Endothelial cell (in vitro differentiated cells): ENCODE measurements around the gene CGA. TPM values are rescaled to one million over a fixed set of nuclear protein-coding genes. Genes with fewer than 3 reads are reported as not detected.

Source experiments
- DNase-seq: peaks from one replicate; pipeline ENCODE4 v3.0.0; 2021; ENCODE audit warnings: low spot score
- H3K27ac Mint-ChIP-seq: one replicate; pipeline ENCODE4 v1.8.0; 2021; ENCODE audit warnings: mixed read lengths, inconsistent platforms; ENCODE audit not compliant: unreplicated experiment
- H3K27me3 Mint-ChIP-seq: one replicate; pipeline ENCODE4 v1.8.0; 2021; ENCODE audit warnings: mild to moderate bottlenecking, moderate library complexity, mixed read lengths, inconsistent platforms; ENCODE audit not compliant: unreplicated experiment
- H3K36me3 Mint-ChIP-seq: one replicate; pipeline ENCODE4 v1.8.0; 2021; ENCODE audit warnings: mild to moderate bottlenecking, low read depth, mixed read lengths, inconsistent platforms; ENCODE audit not compliant: unreplicated experiment
- H3K4me1 Mint-ChIP-seq: one replicate; pipeline ENCODE4 v1.8.0; 2021; ENCODE audit warnings: mild to moderate bottlenecking, mixed read lengths, inconsistent platforms; ENCODE audit not compliant: unreplicated experiment
- H3K4me3 Mint-ChIP-seq: one replicate; pipeline ENCODE4 v1.8.0; 2021; ENCODE audit warnings: mild to moderate bottlenecking, mixed read lengths, inconsistent platforms; ENCODE audit not compliant: unreplicated experiment
- H3K9me3 Mint-ChIP-seq: one replicate; pipeline ENCODE4 v1.8.0; 2021; ENCODE audit warnings: mixed read lengths, inconsistent platforms; ENCODE audit not compliant: unreplicated experiment
- total RNA-seq: library from RNA; stranded (reverse); fragmentation: NEBNext Ultra II Directional; extraction: Animal tissue kit (Norgen Biotek cat#: 25700); gene quantifications from one replicate; pipeline ENCODE4 v1.2.1, GENCODE V29; 2021; ENCODE audit not compliant: unreplicated experiment
- TF ChIP-seq, protein P1 (sequence below): fragments of 200-600 bp; sonication (generic); IDR thresholded peaks from one replicate; pipeline ENCODE4 v1.5.0; 2021; ENCODE audit warnings: antibody characterized with exemption; ENCODE audit not compliant: unreplicated experiment

Gene CGA
- total RNA-seq, 1 donor from 2014 or later = not detected

DNA sequence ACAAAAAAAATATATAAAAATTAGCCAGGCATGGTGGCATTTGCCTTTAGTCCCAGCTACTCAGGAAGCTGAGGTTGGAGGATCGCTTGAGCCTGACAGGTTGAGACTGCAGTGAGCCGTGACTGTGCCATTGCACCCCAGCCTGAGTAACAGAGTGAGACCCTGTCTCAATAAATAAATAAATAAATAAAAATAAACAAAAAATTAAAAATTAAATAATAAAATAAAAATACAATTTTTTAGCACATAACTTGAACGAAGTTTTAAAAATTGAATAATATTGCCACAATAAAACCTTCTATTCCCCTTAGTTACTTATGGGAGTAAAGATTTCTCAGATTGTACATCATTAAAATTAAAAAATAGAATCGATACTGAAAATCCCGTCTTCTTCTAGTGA, 29.2 kb upstream of the CGA start:
- Mint-ChIP-seq H3K27me3 (no peaks in the 10 kb centered on the region), H3K4me1 (no peaks in the 10 kb centered on the region), H3K4me3 (no peak overlapping the region), H3K9me3 (no peaks in the 10 kb centered on the region), H3K36me3 (no peaks in the 10 kb centered on the region), H3K27ac (no peak overlapping the region)
- no peak for DNase-seq
- TF ChIP-seq, protein P1, sequence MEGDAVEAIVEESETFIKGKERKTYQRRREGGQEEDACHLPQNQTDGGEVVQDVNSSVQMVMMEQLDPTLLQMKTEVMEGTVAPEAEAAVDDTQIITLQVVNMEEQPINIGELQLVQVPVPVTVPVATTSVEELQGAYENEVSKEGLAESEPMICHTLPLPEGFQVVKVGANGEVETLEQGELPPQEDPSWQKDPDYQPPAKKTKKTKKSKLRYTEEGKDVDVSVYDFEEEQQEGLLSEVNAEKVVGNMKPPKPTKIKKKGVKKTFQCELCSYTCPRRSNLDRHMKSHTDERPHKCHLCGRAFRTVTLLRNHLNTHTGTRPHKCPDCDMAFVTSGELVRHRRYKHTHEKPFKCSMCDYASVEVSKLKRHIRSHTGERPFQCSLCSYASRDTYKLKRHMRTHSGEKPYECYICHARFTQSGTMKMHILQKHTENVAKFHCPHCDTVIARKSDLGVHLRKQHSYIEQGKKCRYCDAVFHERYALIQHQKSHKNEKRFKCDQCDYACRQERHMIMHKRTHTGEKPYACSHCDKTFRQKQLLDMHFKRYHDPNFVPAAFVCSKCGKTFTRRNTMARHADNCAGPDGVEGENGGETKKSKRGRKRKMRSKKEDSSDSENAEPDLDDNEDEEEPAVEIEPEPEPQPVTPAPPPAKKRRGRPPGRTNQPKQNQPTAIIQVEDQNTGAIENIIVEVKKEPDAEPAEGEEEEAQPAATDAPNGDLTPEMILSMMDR = no peak

DNA sequence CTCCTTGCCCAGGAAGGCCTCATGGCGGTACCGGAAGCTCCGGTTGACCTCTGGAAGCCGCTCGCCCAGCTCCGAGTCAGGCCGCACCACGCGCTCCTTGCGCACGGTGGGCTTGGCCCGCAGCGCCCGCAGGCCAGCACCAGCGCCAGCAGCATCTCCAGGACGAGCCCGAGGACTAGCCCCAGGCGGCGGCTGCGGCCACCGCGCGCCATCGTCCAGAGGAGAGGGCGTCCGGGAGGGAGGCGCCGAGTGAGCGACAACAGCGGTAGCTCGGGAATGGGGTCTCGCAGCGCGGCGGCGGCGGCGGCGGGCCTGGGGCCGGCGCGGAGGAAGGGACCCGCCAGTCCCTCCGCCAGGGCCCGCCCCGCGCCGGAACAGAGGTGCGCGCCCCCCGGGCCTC, 27.6 kb upstream of the CGA start:
- no peaks in the 10 kb centered on the region for H3K27me3 Mint-ChIP-seq
- no peak overlapping the region for H3K27ac Mint-ChIP-seq
- H3K9me3 Mint-ChIP-seq = no peaks in the 10 kb centered on the region
- H3K36me3 Mint-ChIP-seq = no peaks in the 10 kb centered on the region
- TF ChIP-seq, protein P1 = no peak
- DNase-seq = no peak
- H3K4me3 Mint-ChIP-seq = no peak overlapping the region
- no peaks in the 10 kb centered on the region for H3K4me1 Mint-ChIP-seq

DNA sequence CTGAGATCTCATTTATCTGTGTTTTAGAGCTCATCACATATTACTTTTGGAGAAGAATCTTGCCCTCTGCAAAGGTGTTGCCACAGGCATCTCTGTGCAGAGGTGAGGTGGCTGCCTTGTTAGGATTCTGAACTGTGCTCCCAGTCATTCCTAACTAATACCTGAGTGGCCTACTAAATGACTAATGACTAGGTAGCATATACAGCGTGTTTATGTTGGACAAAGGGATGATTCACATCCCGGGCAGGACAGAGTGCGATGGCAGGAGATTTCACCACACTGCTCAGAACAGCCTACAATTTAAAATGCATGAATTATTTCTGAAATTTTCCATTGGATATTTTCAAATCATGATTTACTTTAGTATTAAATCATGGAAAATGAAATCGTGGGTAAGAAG, 23.1 kb upstream of the CGA start:
- TF ChIP-seq, protein P1 = no peak
- H3K4me1 Mint-ChIP-seq = no peaks in the 10 kb centered on the region
- no peaks in the 10 kb centered on the region for H3K9me3 Mint-ChIP-seq
- no peak overlapping the region for H3K4me3 Mint-ChIP-seq
- H3K27me3 Mint-ChIP-seq = no peaks in the 10 kb centered on the region
- no peaks in the 10 kb centered on the region for H3K36me3 Mint-ChIP-seq
- no peak for DNase-seq
- no peak overlapping the region for H3K27ac Mint-ChIP-seq

DNA sequence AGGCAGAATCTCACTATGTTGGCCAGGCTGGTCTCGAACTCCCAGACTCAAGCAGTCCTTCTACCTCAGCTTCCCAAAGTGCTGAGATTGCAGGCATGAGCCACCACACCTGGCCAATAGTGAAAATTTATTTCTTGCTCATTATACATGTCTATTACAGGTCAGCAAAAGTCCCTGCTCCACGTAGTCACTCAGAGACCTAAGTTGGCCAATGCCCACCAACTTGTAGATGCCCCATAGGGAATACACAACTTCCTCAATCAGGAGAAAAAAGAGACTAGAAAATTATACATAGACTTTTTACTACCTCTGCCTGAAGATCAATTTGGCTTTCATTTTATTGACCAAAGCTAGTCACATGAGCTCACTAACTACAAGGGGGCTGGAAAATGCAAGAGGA, 22.0 kb upstream of the CGA start:
- Mint-ChIP-seq H3K36me3 (no peaks in the 10 kb centered on the region), H3K4me3 (no peak overlapping the region), H3K27me3 (no peaks in the 10 kb centered on the region), H3K4me1 (no peaks in the 10 kb centered on the region), H3K9me3 (no peaks in the 10 kb centered on the region), H3K27ac (no peak overlapping the region)
- TF ChIP-seq, protein P1 = no peak
- DNase-seq = no peak

DNA sequence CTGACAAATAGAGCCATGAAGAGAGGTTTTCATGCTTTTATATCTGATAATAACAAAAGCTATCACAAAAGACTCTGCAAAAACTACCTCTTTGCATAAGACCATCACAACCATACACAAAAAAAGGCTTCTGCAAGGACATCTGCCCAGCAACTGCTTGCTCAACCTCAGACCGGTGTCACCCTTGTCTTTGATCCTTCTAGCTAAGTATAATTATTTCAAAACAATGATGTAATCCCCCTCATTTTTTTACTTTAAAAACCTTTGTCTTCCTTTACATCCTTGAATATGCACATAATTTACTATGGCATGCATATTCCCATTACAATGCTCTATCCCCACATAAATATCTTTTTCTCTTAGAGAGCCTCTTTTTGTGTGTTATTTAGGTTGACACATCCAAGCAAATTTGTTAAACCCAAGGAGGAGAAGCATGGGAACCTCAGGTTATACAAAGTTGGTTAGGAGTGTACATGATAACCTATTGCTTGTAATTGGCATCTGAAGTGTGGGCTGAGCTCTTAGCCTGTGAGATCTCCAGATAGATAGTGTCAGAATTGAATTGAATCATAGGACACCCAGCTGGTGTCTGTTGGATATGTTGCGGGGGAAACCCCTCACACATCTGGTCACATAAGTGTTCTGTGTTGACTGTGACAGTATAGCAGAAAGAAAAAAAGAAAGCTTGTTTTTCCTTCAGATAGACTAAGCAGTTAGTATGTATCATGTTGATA, 20.7 kb upstream of the CGA start:
- Mint-ChIP-seq H3K9me3 (no peaks in the 10 kb centered on the region), H3K27ac (no peak overlapping the region), H3K36me3 (no peaks in the 10 kb centered on the region), H3K27me3 (no peaks in the 10 kb centered on the region), H3K4me3 (no peak overlapping the region), H3K4me1 (no peaks in the 10 kb centered on the region)
- no peak for DNase-seq
- TF ChIP-seq, protein P1 = no peak
